Astrocyte (in vitro differentiated cells and primary cell): ENCODE data around the gene C19orf33. TPM values are rescaled to one million over a fixed set of nuclear protein-coding genes. Genes with fewer than 3 reads are reported as not detected.

ENCODE experiments used
- DNase-seq: peaks from one replicate; pipeline ENCODE4 v3.0.0-alpha.2; 2010; ENCODE audit warnings: low read depth
- FAIRE-seq: peaks from 2 replicates; lab custom pipeline; 2011; peaks lifted over from hg19 to GRCh38; lab: Jason Lieb, UNC
- H2AFZ ChIP-seq: 2 replicates; pipeline ENCODE4 v1.6.0; 2012; ENCODE audit warnings: low read depth, low read length, inconsistent platforms
- H3K27ac ChIP-seq: 2 replicates; pipeline ENCODE4 v1.5.1; 2011; ENCODE audit warnings: low read depth, low read length, inconsistent platforms
- H3K27me3 ChIP-seq: 2 replicates; pipeline ENCODE4 v1.6.0; 2011; ENCODE audit warnings: low read length, inconsistent platforms; ENCODE audit not compliant: insufficient read depth
- H3K36me3 ChIP-seq: 2 replicates; pipeline ENCODE4 v1.5.1; 2011; ENCODE audit warnings: low read length, inconsistent platforms; ENCODE audit not compliant: insufficient read depth
- H3K4me1 ChIP-seq: 2 replicates; pipeline ENCODE4 v1.5.1; 2011; ENCODE audit warnings: low read length, inconsistent platforms; ENCODE audit not compliant: insufficient read depth
- H3K4me2 ChIP-seq: 2 replicates; pipeline ENCODE4 v1.6.0; 2012; ENCODE audit warnings: low read length, inconsistent platforms
- H3K4me3 ChIP-seq: 2 replicates; pipeline ENCODE4 v1.5.1; 2011; ENCODE audit warnings: low read depth, mild to moderate bottlenecking, low read length, inconsistent platforms; ENCODE audit not compliant: insufficient read depth
- H3K79me2 ChIP-seq: 2 replicates; pipeline ENCODE4 v1.6.0; 2012; ENCODE audit warnings: mild to moderate bottlenecking, low read length, inconsistent platforms; ENCODE audit not compliant: insufficient read depth
- H3K9ac ChIP-seq: 2 replicates; pipeline ENCODE4 v1.6.0; 2012; ENCODE audit warnings: mild to moderate bottlenecking, low read length, inconsistent platforms
- H3K9me3 ChIP-seq: 2 replicates; pipeline ENCODE4 v1.5.1; 2012; ENCODE audit warnings: low read depth, mild to moderate bottlenecking, low read length, inconsistent platforms; ENCODE audit not compliant: insufficient read depth
- H4K20me1 ChIP-seq: 2 replicates; pipeline ENCODE4 v1.6.0; 2012; ENCODE audit warnings: low read length, inconsistent platforms; ENCODE audit not compliant: insufficient read depth
- H3K27ac Mint-ChIP-seq: one replicate; pipeline ENCODE4 v1.8.0; 2021; ENCODE audit warnings: mild to moderate bottlenecking, mixed read lengths; ENCODE audit not compliant: unreplicated experiment
- H3K27me3 Mint-ChIP-seq: one replicate; pipeline ENCODE4 v1.8.0; 2021; ENCODE audit warnings: low read depth, mixed read lengths; ENCODE audit not compliant: unreplicated experiment
- H3K36me3 Mint-ChIP-seq: one replicate; pipeline ENCODE4 v1.8.0; 2021; ENCODE audit warnings: low read depth, mixed read lengths; ENCODE audit not compliant: unreplicated experiment
- H3K4me1 Mint-ChIP-seq: one replicate; pipeline ENCODE4 v1.8.0; 2021; ENCODE audit warnings: low read depth, mixed read lengths; ENCODE audit not compliant: unreplicated experiment
- H3K4me3 Mint-ChIP-seq: one replicate; pipeline ENCODE4 v1.8.0; 2021; ENCODE audit warnings: mild to moderate bottlenecking, moderate library complexity, mixed read lengths; ENCODE audit not compliant: unreplicated experiment
- H3K9me3 Mint-ChIP-seq: one replicate; pipeline ENCODE4 v1.8.0; 2021; ENCODE audit warnings: mild to moderate bottlenecking, mixed read lengths; ENCODE audit not compliant: unreplicated experiment
- EZH2 ChIP-seq: IDR thresholded peaks from 2 replicates; pipeline ENCODE4 v1.6.1; 2012; ENCODE audit warnings: mild to moderate bottlenecking, low read length, inconsistent platforms; ENCODE audit not compliant: insufficient read depth
- total RNA-seq: library from RNA; stranded (reverse); gene quantifications from 2 replicates; pipeline ENCODE4 v1.2.1, GENCODE V29; 2021
- TF ChIP-seq, protein P1 (sequence below): IDR thresholded peaks from 2 replicates; pipeline ENCODE4 v1.5.1; 2011; ENCODE audit warnings: low read depth, mild to moderate bottlenecking, inconsistent platforms, low read length, moderate library complexity; ENCODE audit not compliant: insufficient read depth

The C19orf33 gene
- total RNA-seq, 1 donor from 2014 or later: 5.8 TPM

- FAIRE-seq (no peak), DNase-seq (no peak)
- Histone ChIP-seq H4K20me1 (no peaks in the 10 kb centered on the region), H3K4me3 (no peak overlapping the region), H3K9ac (no peak overlapping the region), H3K36me3 (no peaks in the 10 kb centered on the region), H2AFZ (no peak overlapping the region), H3K27ac (no peak overlapping the region), H3K27me3 (no peaks in the 10 kb centered on the region), H3K79me2 (no peaks in the 10 kb centered on the region), H3K4me1 (peaks cover 4% of the 10 kb centered on the region), H3K4me2 (no peak overlapping the region), H3K9me3 (no peaks in the 10 kb centered on the region)
- no peak for TF ChIP-seq EZH2
- TF ChIP-seq, protein P1, sequence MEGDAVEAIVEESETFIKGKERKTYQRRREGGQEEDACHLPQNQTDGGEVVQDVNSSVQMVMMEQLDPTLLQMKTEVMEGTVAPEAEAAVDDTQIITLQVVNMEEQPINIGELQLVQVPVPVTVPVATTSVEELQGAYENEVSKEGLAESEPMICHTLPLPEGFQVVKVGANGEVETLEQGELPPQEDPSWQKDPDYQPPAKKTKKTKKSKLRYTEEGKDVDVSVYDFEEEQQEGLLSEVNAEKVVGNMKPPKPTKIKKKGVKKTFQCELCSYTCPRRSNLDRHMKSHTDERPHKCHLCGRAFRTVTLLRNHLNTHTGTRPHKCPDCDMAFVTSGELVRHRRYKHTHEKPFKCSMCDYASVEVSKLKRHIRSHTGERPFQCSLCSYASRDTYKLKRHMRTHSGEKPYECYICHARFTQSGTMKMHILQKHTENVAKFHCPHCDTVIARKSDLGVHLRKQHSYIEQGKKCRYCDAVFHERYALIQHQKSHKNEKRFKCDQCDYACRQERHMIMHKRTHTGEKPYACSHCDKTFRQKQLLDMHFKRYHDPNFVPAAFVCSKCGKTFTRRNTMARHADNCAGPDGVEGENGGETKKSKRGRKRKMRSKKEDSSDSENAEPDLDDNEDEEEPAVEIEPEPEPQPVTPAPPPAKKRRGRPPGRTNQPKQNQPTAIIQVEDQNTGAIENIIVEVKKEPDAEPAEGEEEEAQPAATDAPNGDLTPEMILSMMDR: no peak
- no peaks in the 10 kb centered on the region for H3K9me3 Mint-ChIP-seq
- no peak overlapping the region for H3K4me3 Mint-ChIP-seq
- H3K36me3 Mint-ChIP-seq: peaks cover 5% of the 10 kb centered on the region
- peaks cover 4% of the 10 kb centered on the region for H3K4me1 Mint-ChIP-seq
- no peak overlapping the region for H3K27ac Mint-ChIP-seq
- no peaks in the 10 kb centered on the region for H3K27me3 Mint-ChIP-seq
Measured at GRCh38 chr19:38340927-38341326, 36.9 kb downstream of the C19orf33 start.

DNA sequence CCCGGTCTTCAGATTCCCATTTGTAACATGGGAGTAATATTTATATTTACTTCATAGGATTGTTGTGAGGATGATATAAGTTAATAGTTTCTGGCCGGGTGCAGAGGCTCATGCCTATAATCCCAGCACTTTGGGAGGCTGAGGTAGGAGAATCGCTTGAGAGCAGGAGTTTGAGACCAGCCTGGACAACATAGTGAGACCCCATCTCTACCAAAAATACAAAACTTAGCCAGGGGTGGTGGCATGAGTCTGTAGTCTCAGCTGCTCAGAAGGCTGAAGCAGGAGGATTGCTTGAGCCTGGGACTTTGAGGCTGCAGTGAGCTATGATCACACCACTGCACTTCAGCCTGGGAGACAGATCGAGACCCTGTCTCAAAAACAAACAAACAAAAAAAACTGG lies 42.8 kb downstream of the C19orf33 start:
- no peak overlapping the region for H3K4me3 Mint-ChIP-seq
- H3K27me3 ChIP-seq: no peaks in the 10 kb centered on the region
- no peak overlapping the region for H2AFZ ChIP-seq
- no peaks in the 10 kb centered on the region for H4K20me1 ChIP-seq
- no peaks in the 10 kb centered on the region for H3K9me3 ChIP-seq
- H3K4me3 ChIP-seq: no peak overlapping the region
- H3K36me3 Mint-ChIP-seq: peaks cover 2% of the 10 kb centered on the region
- no peaks in the 10 kb centered on the region for H3K4me1 ChIP-seq
- H3K79me2 ChIP-seq: no peaks in the 10 kb centered on the region
- TF ChIP-seq, protein P1: no peak
- DNase-seq (no peak), FAIRE-seq (no peak)
- peaks cover 2% of the 10 kb centered on the region for H3K9me3 Mint-ChIP-seq
- H3K4me2 ChIP-seq: no peak overlapping the region
- no peak overlapping the region for H3K9ac ChIP-seq
- no peaks in the 10 kb centered on the region for H3K36me3 ChIP-seq
- no peak overlapping the region for H3K27ac ChIP-seq
- peaks cover 5% of the 10 kb centered on the region for H3K27me3 Mint-ChIP-seq
- H3K27ac Mint-ChIP-seq: no peak overlapping the region
- H3K4me1 Mint-ChIP-seq: no peaks in the 10 kb centered on the region

DNA sequence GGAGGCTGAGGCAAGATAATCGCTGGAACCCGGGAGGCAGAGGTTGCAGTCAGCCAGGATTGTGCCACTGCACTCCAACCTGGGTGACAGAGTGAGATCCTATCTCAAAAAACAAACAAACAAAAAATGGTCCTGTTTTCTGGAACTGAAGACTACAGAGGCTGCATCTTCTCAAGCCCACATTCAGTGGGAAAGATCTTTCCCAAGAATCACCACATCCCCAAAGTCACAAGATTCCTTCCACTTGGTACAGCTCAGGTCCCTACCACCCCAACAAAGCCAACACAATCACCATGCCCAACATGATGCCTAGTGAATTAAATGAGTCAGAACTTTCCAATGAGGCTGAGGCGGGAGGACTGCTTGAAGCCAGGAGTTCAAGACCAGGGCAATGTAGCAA lies 46.8 kb downstream of the C19orf33 start:
- H3K27ac Mint-ChIP-seq: no peak overlapping the region
- no peaks in the 10 kb centered on the region for H4K20me1 ChIP-seq
- H3K4me3 ChIP-seq: no peak overlapping the region
- no peak overlapping the region for H3K4me3 Mint-ChIP-seq
- no peak overlapping the region for H3K9ac ChIP-seq
- peaks cover 16% of the 10 kb centered on the region for H3K27me3 Mint-ChIP-seq
- no peaks in the 10 kb centered on the region for H3K36me3 ChIP-seq
- H3K9me3 ChIP-seq: no peaks in the 10 kb centered on the region
- no peak overlapping the region for H3K27ac ChIP-seq
- H3K36me3 Mint-ChIP-seq: peaks cover 3% of the 10 kb centered on the region
- no peaks in the 10 kb centered on the region for H3K4me1 ChIP-seq
- H3K79me2 ChIP-seq: no peaks in the 10 kb centered on the region
- FAIRE-seq (no peak), DNase-seq (no peak)
- no peaks in the 10 kb centered on the region for H3K4me1 Mint-ChIP-seq
- peaks cover 2% of the 10 kb centered on the region for H3K9me3 Mint-ChIP-seq
- H2AFZ ChIP-seq: no peak overlapping the region
- peaks cover 2% of the 10 kb centered on the region for H3K27me3 ChIP-seq
- no peak for TF ChIP-seq EZH2
- TF ChIP-seq, protein P1: no peak
- no peak overlapping the region for H3K4me2 ChIP-seq
